ENCODE data around the gene FAM219A.

Gene FAM219A, protein sequence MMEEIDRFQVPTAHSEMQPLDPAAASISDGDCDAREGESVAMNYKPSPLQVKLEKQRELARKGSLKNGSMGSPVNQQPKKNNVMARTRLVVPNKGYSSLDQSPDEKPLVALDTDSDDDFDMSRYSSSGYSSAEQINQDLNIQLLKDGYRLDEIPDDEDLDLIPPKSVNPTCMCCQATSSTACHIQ

DNA sequence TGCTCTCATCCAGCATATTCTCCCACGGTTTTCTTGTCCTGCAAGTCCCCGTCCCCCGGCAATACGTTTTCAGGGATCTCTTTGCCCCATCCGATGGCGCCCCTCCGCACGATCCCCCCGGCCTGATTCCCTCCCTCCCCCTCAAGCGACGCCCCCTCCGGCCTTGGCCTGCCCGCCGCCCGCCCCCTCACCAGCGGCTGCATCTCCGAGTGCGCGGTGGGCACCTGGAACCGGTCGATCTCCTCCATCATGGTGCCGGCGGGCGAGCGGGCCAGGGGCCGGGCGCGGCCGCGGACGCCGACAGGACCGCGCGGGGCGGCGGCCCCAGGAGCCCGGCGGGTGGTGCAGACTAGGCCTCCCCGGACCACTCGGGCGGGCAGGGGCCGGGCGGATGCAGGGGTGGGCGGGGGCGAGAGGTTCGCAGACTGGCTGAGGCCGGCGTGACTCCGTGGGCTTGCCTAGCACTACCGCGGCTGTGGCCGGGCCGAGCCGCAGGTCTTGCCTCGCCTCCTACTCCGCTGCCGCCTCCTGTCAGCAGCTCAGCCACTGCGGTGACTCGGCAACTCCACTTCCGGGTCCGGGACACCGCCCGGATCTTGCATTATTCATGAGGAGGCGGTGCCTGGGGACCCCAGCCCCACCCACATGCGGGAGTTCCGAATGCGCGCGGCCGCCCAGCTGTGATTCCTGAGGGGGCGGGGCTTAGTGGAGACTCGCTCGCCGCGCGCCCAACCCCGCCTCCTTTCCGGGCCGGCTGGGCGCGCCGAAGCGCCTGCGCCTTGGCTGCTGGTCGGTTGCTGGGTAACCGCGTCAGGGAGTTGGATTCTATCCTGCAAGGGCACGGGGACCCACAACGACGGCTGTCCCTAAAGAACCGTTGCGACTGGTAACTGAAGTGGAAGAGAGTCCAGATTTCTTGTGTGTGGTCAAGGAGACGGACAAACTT lies at the start of gene FAM219A, which contains the start of gene DNAI1:
Gene FAM219A (minus strand): TSS at position 558 of the 946 bp plus-strand sequence. CDS start 307 bp downstream, at position 251.
Gene DNAI1 (plus strand): TSS at position 793 of the 946 bp plus-strand sequence. CDS start 201 bp downstream, outside the sequence.
- Histone ChIP-seq H3K27me3 (no peaks in the 10 kb centered on the region), H3K27ac (peak within 1 kb of the TSS; percentile 74), H3K36me3 (no peaks in the 10 kb centered on the region), H3K9ac (peak within 1 kb of the TSS; percentile 80), H3K4me2 (peak within 1 kb of the TSS; percentile 91), H3K4me3 (peak within 1 kb of the TSS; percentile 76), H3K9me3 (no peaks in the 10 kb centered on the region), H3K4me1 (peaks cover 57% of the 10 kb centered on the region), H4K20me1 (peaks cover 45% of the 10 kb centered on the region)
- TF ChIP-seq Cebpa-rat (IDR thresholded peaks at IDR 0.05), result no peak

DNA sequence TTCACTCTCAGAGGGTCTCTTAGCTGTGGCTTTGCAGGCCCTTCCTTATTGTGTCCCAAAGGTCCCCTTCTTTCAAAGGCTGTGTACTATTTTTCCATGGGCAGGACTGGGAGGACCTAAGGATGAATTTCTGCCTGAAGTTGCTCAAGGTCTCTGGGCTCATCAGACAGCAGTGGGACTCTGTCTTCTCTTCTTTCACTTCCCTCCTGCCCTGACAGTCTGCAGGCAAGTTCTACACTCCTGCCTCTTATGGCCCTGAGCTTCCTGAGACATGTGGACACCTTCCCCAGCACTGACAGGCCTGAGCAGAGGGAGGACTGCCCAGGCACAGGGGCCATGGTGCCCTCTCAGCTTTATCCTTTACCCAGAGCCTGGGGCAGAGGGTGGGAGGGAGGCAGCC lies 49.6 kb upstream of the FAM219A start:
- no peak overlapping the region for H3K4me2 ChIP-seq
- no peak for TF ChIP-seq Cebpa-rat (IDR thresholded peaks at IDR 0.05)
- H3K9ac ChIP-seq, result no peak overlapping the region
- H3K27me3 ChIP-seq, result no peaks in the 10 kb centered on the region
- H3K27ac ChIP-seq, result no peak overlapping the region
- no peak overlapping the region for H3K4me3 ChIP-seq
- no peaks in the 10 kb centered on the region for H4K20me1 ChIP-seq
- no peaks in the 10 kb centered on the region for H3K9me3 ChIP-seq
- peaks cover 13% of the 10 kb centered on the region for H3K4me1 ChIP-seq
- no peaks in the 10 kb centered on the region for H3K36me3 ChIP-seq

DNA sequence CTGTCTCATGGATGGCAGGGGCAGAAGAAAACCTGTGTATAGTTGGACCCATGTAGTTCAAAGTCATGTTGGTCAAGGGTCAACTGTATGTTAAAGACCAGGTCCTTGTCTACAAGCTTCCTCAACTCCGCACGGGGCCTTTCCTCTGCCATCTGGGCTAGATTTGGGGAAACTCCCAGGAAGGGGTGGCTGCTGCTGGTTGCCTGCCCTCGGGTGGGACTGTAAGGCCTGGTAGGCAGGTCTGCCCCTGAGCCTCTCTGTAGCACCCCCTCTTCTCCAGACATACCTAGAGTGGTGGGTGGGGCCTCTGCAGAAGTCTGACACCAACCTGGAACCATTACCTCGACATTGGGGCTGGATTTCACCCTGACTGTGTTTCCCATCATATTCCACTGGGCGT lies 49.2 kb upstream of the FAM219A start:
- Histone ChIP-seq H3K36me3 (no peaks in the 10 kb centered on the region), H3K27me3 (no peaks in the 10 kb centered on the region), H3K4me2 (no peak overlapping the region), H3K27ac (no peak overlapping the region), H3K4me1 (peaks cover 9% of the 10 kb centered on the region), H3K9me3 (no peaks in the 10 kb centered on the region), H3K9ac (no peak overlapping the region), H4K20me1 (no peaks in the 10 kb centered on the region), H3K4me3 (no peak overlapping the region)
- no peak for TF ChIP-seq Cebpa-rat (IDR thresholded peaks at IDR 0.05)

DNA sequence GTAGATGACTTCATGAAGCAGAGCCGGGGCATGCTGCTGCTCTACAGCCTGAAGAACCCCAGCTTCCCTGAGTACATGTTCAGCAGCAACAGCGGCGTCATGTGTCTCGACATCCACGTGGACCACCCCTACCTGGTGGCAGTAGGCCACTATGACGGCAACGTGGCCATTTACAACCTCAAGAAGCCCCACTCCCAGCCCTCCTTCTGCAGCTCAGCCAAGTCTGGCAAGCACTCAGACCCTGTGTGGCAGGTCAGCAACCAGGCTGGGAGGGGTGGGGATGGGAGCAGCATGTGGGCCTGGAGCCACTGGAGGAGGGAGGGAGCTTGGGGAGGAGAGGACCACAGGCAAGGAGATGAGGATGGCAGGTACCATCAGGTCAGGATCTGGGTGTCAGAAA lies 48.3 kb upstream of the FAM219A start:
- Histone ChIP-seq H3K9me3 (no peaks in the 10 kb centered on the region), H3K9ac (no peak overlapping the region), H3K27me3 (no peaks in the 10 kb centered on the region), H3K4me2 (no peak overlapping the region), H3K27ac (no peak overlapping the region), H3K4me3 (no peak overlapping the region), H3K4me1 (no peaks in the 10 kb centered on the region), H3K36me3 (no peaks in the 10 kb centered on the region), H4K20me1 (no peaks in the 10 kb centered on the region)
- no peak for TF ChIP-seq Cebpa-rat (IDR thresholded peaks at IDR 0.05)

DNA sequence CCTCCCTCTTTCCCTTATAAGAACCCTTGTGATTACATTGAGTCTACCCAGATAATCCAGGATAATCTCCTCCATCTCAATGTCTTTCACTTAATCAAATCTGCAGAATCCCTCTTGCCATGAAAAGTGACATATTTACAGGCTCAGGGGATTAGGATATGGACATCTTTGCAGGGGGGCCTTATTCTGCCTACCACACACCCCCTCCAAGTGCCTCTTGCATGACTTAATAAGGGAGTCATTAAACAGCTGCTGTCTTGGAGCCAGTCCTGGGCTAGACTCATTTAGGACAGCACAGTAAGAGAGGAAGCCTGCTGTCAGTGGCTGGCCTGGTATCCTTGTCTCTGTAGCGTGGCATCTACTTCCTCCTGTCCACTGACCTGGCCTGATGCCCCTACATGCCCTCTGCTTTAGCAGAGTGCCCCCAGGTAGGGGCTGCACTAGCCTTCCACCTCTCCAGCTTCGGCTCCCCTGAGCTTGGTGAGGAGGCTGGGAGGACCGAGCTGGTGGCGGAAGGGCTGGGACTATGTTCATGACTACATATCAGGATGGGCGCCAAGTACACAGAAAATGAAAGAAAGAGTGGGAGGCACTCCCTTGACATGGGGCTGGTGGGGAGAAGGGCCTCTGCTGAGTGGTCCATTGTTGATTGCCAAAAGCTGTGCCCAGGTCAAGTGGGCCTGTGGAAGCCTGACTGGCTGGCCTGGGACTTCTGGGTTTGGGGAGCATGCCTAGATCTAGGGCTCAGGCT lies 47.2 kb upstream of the FAM219A start:
- H3K36me3 ChIP-seq, result no peaks in the 10 kb centered on the region
- no peak overlapping the region for H3K27ac ChIP-seq
- TF ChIP-seq Cebpa-rat (IDR thresholded peaks at IDR 0.05), result no peak

DNA sequence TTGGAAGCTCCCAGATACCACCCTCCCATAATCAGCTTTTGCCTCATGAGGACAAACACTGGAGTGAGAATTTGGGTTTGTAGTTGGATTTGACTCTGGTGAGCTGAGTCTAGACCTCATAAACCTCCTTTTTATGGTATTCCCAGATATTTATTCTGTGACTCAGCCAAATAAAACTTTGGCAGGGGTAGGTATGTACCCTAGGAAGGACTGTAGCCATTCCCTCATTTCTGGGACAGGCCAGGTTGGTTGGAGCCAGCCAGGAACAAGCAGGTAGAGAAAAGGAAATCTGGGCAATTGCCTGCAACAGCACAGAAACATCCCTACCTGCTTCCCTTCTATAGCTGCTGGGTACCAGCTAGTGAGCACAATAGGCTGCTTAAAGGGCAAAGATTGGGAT lies 45.0 kb upstream of the FAM219A start:
- Histone ChIP-seq H3K4me3 (no peak overlapping the region), H3K4me1 (no peaks in the 10 kb centered on the region), H3K36me3 (no peaks in the 10 kb centered on the region), H3K27me3 (no peaks in the 10 kb centered on the region), H3K4me2 (no peak overlapping the region), H3K27ac (no peak overlapping the region), H4K20me1 (no peaks in the 10 kb centered on the region), H3K9ac (no peak overlapping the region), H3K9me3 (no peaks in the 10 kb centered on the region)
- no peak for TF ChIP-seq Cebpa-rat (IDR thresholded peaks at IDR 0.05)

More for the DNA sequence above, 47.2 kb upstream of the FAM219A start:
- no peak overlapping the region for H3K4me2 ChIP-seq
- no peaks in the 10 kb centered on the region for H4K20me1 ChIP-seq
- H3K9me3 ChIP-seq, result no peaks in the 10 kb centered on the region
- no peaks in the 10 kb centered on the region for H3K4me1 ChIP-seq
- no peaks in the 10 kb centered on the region for H3K27me3 ChIP-seq
- no peak overlapping the region for H3K4me3 ChIP-seq
- no peak overlapping the region for H3K9ac ChIP-seq

DNA sequence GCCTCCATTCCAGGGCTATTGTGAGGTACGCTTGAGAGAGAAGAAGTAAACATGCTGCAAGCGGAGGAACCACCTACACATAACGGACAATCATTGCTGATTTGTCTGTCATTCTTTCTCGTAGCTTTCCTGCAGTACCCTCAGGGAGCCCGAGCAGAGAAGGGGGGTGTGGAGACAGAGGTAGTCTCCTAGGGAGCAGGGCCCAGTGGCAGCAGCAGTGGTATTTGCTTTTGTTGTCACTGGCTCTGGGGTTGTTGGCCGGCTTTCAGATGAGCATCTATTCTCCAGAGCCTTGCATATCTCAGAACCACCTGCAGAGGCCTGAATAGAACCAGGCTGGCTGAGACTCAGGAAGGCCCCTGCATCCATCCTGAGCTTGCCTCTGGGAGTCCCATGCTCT lies 44.5 kb upstream of the FAM219A start:
- TF ChIP-seq Cebpa-rat (IDR thresholded peaks at IDR 0.05), result no peak
- no peak overlapping the region for H3K4me3 ChIP-seq

DNA sequence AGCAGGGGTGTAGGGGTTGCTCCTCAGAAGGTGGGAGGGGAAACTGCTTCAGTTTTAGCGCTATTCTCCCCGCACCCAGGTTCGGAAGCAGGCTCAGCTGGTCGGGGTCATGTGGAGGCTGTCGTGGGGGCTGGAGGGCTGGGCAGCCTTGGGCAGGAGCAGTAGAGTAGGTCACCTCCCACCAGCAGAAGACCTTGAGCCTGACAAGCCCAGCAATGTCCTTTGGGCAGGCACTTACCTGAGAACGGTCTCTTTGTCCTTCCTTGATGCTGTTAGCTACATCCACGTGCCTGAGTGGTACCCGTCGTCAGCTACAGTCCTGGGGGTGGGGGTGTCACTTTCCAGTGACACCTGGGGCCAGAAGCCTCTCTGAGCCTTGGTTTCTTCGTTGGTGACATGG lies 44.1 kb upstream of the FAM219A start:
- H3K4me1 ChIP-seq, result no peaks in the 10 kb centered on the region
- H3K9me3 ChIP-seq, result no peaks in the 10 kb centered on the region
- no peaks in the 10 kb centered on the region for H3K27me3 ChIP-seq
- H3K4me2 ChIP-seq, result no peak overlapping the region
- no peak overlapping the region for H3K27ac ChIP-seq
- no peak for TF ChIP-seq Cebpa-rat (IDR thresholded peaks at IDR 0.05)
- no peaks in the 10 kb centered on the region for H4K20me1 ChIP-seq
- H3K4me3 ChIP-seq, result no peak overlapping the region
- H3K36me3 ChIP-seq, result no peaks in the 10 kb centered on the region
- H3K9ac ChIP-seq, result no peak overlapping the region

More for the DNA sequence above, 44.5 kb upstream of the FAM219A start:
- Histone ChIP-seq H3K27me3 (no peaks in the 10 kb centered on the region), H3K4me2 (no peak overlapping the region), H3K36me3 (no peaks in the 10 kb centered on the region), H4K20me1 (no peaks in the 10 kb centered on the region), H3K4me1 (no peaks in the 10 kb centered on the region), H3K9me3 (no peaks in the 10 kb centered on the region), H3K9ac (no peak overlapping the region), H3K27ac (no peak overlapping the region)

DNA sequence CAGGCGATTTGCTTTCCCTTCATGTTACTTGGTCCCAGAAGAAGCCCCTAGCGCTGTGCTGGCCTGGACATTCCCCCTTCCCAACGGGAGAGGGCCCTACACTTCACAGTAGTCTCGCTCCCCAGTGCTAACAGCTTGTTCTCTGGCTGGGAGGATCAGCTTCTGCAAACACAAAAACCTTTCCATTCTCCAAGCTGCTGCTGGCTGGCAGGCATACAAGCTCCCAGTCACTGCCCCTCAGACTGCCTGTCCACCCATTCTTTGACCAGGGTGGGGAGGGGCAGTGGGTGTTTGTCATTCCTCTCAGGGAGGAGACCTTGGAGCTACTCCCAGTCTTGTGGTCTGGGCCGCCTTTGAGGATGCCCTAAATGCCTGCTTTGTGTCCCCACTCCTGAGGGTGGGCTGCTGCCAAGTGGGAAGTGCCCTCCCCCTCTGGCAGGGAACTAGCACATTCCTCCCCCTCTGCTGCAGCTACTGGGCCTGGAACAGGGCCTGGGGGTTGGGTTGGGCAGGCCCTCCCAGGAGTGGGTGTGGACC lies 43.6 kb upstream of the FAM219A start:
- H3K4me2 ChIP-seq, result no peak overlapping the region
- no peaks in the 10 kb centered on the region for H3K4me1 ChIP-seq
- no peak overlapping the region for H3K27ac ChIP-seq
- no peak for TF ChIP-seq Cebpa-rat (IDR thresholded peaks at IDR 0.05)
- H3K9ac ChIP-seq, result no peak overlapping the region
- no peaks in the 10 kb centered on the region for H3K36me3 ChIP-seq
- no peaks in the 10 kb centered on the region for H4K20me1 ChIP-seq
- no peaks in the 10 kb centered on the region for H3K9me3 ChIP-seq
- no peaks in the 10 kb centered on the region for H3K27me3 ChIP-seq
- no peak overlapping the region for H3K4me3 ChIP-seq

All from BLaER1 (cell line).